ENCODE data around the gene OVCA2. TPM values are rescaled to one million over a fixed set of nuclear protein-coding genes. Genes with fewer than 3 reads are reported as not detected.

OVCA2 gene
- total and polyA plus RNA-seq, 4 donors: 11.1 to 55.4 (median 37.4) TPM

DNA sequence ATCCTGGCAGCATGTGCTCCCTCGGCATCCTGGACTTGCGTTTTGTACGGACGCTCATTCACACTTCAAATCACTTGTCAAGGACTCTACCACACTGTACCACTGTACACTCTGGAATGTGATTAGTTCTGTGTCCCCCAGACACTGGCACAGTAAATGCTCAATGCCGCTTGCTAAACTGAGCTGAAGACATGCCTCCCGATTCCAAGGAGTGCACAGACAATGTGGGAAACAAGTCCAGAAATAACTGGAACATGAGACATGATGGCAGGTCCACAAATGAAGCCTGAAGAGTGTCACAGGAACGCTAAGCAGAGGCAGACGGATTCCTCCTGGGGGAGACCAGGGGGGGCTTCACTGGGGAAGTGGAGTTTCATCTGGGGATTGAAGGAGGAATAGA lies 35.2 kb downstream of the OVCA2 start:
- H3K9me3 ChIP-seq (ENCODE audit: control insufficient read depth in 4 of 4, insufficient read depth in 3 of 4, low read length in 3 of 4): no peaks in the 10 kb centered on the region
- WGBS, 2 donors: 78 to 84% methylated on average over 8 of the region's 8 CpGs
- TF ChIP-seq, protein P1, sequence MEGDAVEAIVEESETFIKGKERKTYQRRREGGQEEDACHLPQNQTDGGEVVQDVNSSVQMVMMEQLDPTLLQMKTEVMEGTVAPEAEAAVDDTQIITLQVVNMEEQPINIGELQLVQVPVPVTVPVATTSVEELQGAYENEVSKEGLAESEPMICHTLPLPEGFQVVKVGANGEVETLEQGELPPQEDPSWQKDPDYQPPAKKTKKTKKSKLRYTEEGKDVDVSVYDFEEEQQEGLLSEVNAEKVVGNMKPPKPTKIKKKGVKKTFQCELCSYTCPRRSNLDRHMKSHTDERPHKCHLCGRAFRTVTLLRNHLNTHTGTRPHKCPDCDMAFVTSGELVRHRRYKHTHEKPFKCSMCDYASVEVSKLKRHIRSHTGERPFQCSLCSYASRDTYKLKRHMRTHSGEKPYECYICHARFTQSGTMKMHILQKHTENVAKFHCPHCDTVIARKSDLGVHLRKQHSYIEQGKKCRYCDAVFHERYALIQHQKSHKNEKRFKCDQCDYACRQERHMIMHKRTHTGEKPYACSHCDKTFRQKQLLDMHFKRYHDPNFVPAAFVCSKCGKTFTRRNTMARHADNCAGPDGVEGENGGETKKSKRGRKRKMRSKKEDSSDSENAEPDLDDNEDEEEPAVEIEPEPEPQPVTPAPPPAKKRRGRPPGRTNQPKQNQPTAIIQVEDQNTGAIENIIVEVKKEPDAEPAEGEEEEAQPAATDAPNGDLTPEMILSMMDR (IDR thresholded peaks at IDR 0.05; ENCODE audit: control extremely low read depth, extremely low read depth): no peak
- peak overlapping the region in 1 of 2 donors; percentile 64 for H3K9ac ChIP-seq (ENCODE audit: insufficient read depth in 1 of 2, low read length in 2 of 2)
- H3K4me3 ChIP-seq: no peak overlapping the region
- H3K4me1 ChIP-seq (ENCODE audit: control insufficient read depth in 5 of 5, insufficient read depth in 5 of 5, low read length in 5 of 5): peaks cover 0 to 58% (median 26%) of the 10 kb centered on the region in 5 donors
- peaks cover 0 to 27% (median 18%) of the 10 kb centered on the region in 4 donors for H3K36me3 ChIP-seq (ENCODE audit: control insufficient read depth in 4 of 4, insufficient read depth in 4 of 4, low read length in 4 of 4)
- peak in 1 of 3 donors; percentile 39 for DNase-seq
- H3K27ac ChIP-seq (ENCODE audit: low read depth in 1 of 2, low read length in 1 of 2): peak overlapping the region in 1 of 2 donors; percentile 30
- ATAC-seq (ENCODE audit: insufficient read depth, low FRiP score): no peak
- no peaks in the 10 kb centered on the region for H3K27me3 ChIP-seq (ENCODE audit: control insufficient read depth in 3 of 3, insufficient read depth in 3 of 3, low read length in 2 of 3)

GRCh38 chr17:2081564-2081963 lies 39.7 kb downstream of the OVCA2 start:
- H3K4me1 ChIP-seq (ENCODE audit: control insufficient read depth in 5 of 5, insufficient read depth in 5 of 5, low read length in 5 of 5): peaks cover 20 to 70% (median 45%) of the 10 kb centered on the region in 5 donors
- DNase-seq: no peak
- WGBS, 2 donors: 83 to 91% methylated on average over 9 of the region's 9 CpGs
- H3K9ac ChIP-seq (ENCODE audit: insufficient read depth in 1 of 2, low read length in 2 of 2): peak overlapping the region in 1 of 2 donors; percentile 56
- TF ChIP-seq, protein P1 (IDR thresholded peaks at IDR 0.05; ENCODE audit: control extremely low read depth, extremely low read depth): no peak
- H3K27ac ChIP-seq (ENCODE audit: low read depth in 1 of 2, low read length in 1 of 2): no peak overlapping the region
- no peaks in the 10 kb centered on the region for H3K9me3 ChIP-seq (ENCODE audit: control insufficient read depth in 4 of 4, insufficient read depth in 3 of 4, low read length in 3 of 4)
- peaks cover 0 to 27% (median 18%) of the 10 kb centered on the region in 4 donors for H3K36me3 ChIP-seq (ENCODE audit: control insufficient read depth in 4 of 4, insufficient read depth in 4 of 4, low read length in 4 of 4)
- no peaks in the 10 kb centered on the region for H3K27me3 ChIP-seq (ENCODE audit: control insufficient read depth in 3 of 3, insufficient read depth in 3 of 3, low read length in 2 of 3)
- no peak overlapping the region for H3K4me3 ChIP-seq
- ATAC-seq (ENCODE audit: insufficient read depth, low FRiP score): no peak

- Histone ChIP-seq H3K27ac (ENCODE audit: low read depth in 1 of 2, low read length in 1 of 2) (peak overlapping the region in 1 of 2 donors; percentile 26), H3K4me1 (ENCODE audit: control insufficient read depth in 5 of 5, insufficient read depth in 5 of 5, low read length in 5 of 5) (peaks cover 20 to 68% (median 39%) of the 10 kb centered on the region in 5 donors), H3K9me3 (ENCODE audit: control insufficient read depth in 4 of 4, insufficient read depth in 3 of 4, low read length in 3 of 4) (no peaks in the 10 kb centered on the region), H3K27me3 (ENCODE audit: control insufficient read depth in 3 of 3, insufficient read depth in 3 of 3, low read length in 2 of 3) (no peaks in the 10 kb centered on the region), H3K4me3 (no peak overlapping the region), H3K36me3 (ENCODE audit: control insufficient read depth in 4 of 4, insufficient read depth in 4 of 4, low read length in 4 of 4) (peaks cover 0 to 23% (median 15%) of the 10 kb centered on the region in 4 donors), H3K9ac (ENCODE audit: insufficient read depth in 1 of 2, low read length in 2 of 2) (peak overlapping the region in 1 of 2 donors; percentile 82)
- TF ChIP-seq, protein P1 (IDR thresholded peaks at IDR 0.05; ENCODE audit: control extremely low read depth, extremely low read depth): no peak
- DNase-seq: peak; percentile 82 to 90 (median 87)
- 76 to 81% methylated on average over 9 of the region's 9 CpGs for WGBS, 2 donors
- ATAC-seq (ENCODE audit: insufficient read depth, low FRiP score): no peak
These were observed 40.4 kb downstream of the OVCA2 start for GRCh38 chr17:2082003-2082781.
